GM19438 (cell line): ENCODE measurements around the gene SYT1.
"Not testable (repeated sequence)": the region's sequence is repeated elsewhere in the genome, so short reads cannot be mapped to it uniquely, and the experiment has no call there.

Experiments used
- ATAC-seq: cut with Tn5 transposase; IDR thresholded peaks from one replicate; pipeline ENCODE4 v1.9.1; 2021; ENCODE audit warnings: low read depth; ENCODE audit not compliant: unreplicated experiment

SYT1 gene

GRCh38 chr12:79422060-79422812 lies 557.7 kb downstream of the SYT1 start:
- no peak for ATAC-seq

- no peak for ATAC-seq
These were observed 559.0 kb downstream of the SYT1 start for GRCh38 chr12:79423560-79423959.

GRCh38 chr12:79424109-79424721 lies 559.6 kb downstream of the SYT1 start:
- no peak for ATAC-seq

GRCh38 chr12:79426121-79426520 lies 561.5 kb downstream of the SYT1 start:
- no peak for ATAC-seq

- ATAC-seq, result not testable (repeated sequence)
These were observed 562.2 kb downstream of the SYT1 start for GRCh38 chr12:79426744-79427143.

- ATAC-seq, result no peak
These were observed 569.0 kb downstream of the SYT1 start for GRCh38 chr12:79433465-79434072.

GRCh38 chr12:79434561-79434960 lies 570.0 kb downstream of the SYT1 start:
- no peak for ATAC-seq

GRCh38 chr12:79435742-79436141 lies 571.2 kb downstream of the SYT1 start:
- ATAC-seq, result no peak

- ATAC-seq, result no peak
These were observed 574.1 kb downstream of the SYT1 start for GRCh38 chr12:79438480-79439174.

GRCh38 chr12:79439175-79439825 lies 574.7 kb downstream of the SYT1 start:
- ATAC-seq, result no peak

GRCh38 chr12:79441534-79441933 lies 577.0 kb downstream of the SYT1 start:
- no peak for ATAC-seq

- ATAC-seq, result no peak
These were observed 577.8 kb downstream of the SYT1 start for GRCh38 chr12:79442396-79442795.

- ATAC-seq, result no peak
These were observed 579.5 kb downstream of the SYT1 start for GRCh38 chr12:79444089-79444488.

GRCh38 chr12:79448816-79449215 lies 584.2 kb downstream of the SYT1 start:
- ATAC-seq, result no peak

- no peak for ATAC-seq
These were observed 586.8 kb downstream of the SYT1 start for GRCh38 chr12:79451365-79451764.

- no peak for ATAC-seq
These were observed 587.4 kb downstream of the SYT1 start for GRCh38 chr12:79451978-79452377.

- ATAC-seq, result no peak
These were observed 588.3 kb downstream of the SYT1 start for GRCh38 chr12:79452906-79453305.

GRCh38 chr12:79453820-79454219 lies 589.2 kb downstream of the SYT1 start:
- no peak for ATAC-seq

GRCh38 chr12:79454338-79454843 lies 589.8 kb downstream of the SYT1 start:
- ATAC-seq, result no peak

GRCh38 chr12:79455286-79455685 lies 590.7 kb downstream of the SYT1 start:
- ATAC-seq, result no peak

GRCh38 chr12:79482323-79482722 lies 617.7 kb downstream of the SYT1 start:
- ATAC-seq, result no peak
